HFFc6 (cell line): ENCODE data around the gene MRTFA. TPM values are rescaled to one million over a fixed set of nuclear protein-coding genes. Genes with fewer than 3 reads are reported as not detected.

ENCODE experiments used
- DNase-seq: peaks from one replicate; pipeline ENCODE4 v3.0.0-alpha.2; 2018
- H3K27ac Mint-ChIP-seq: 2 replicates; pipeline ENCODE4 v1.8.0; 2020; ENCODE audit warnings: mild to moderate bottlenecking, mixed read lengths
- H3K27me3 Mint-ChIP-seq: 2 replicates; pipeline ENCODE4 v1.8.0; 2021; ENCODE audit warnings: mild to moderate bottlenecking, moderate library complexity, mixed read lengths; ENCODE audit not compliant: insufficient read depth
- H3K36me3 Mint-ChIP-seq: 2 replicates; pipeline ENCODE4 v1.8.0; 2021; ENCODE audit warnings: low read depth, mixed read lengths
- H3K4me1 Mint-ChIP-seq: 2 replicates; pipeline ENCODE4 v1.8.0; 2020; ENCODE audit warnings: low read depth, mixed read lengths
- H3K4me3 Mint-ChIP-seq: 2 replicates; pipeline ENCODE4 v1.8.0; 2020; ENCODE audit warnings: mild to moderate bottlenecking, moderate library complexity, mixed read lengths
- H3K9me3 Mint-ChIP-seq: 2 replicates; pipeline ENCODE4 v1.8.0; 2020; ENCODE audit warnings: mild to moderate bottlenecking, mixed read lengths
- total RNA-seq, 6 experiments: library from RNA; stranded (reverse); fragmentation: NEBNext Ultra II Directional; extraction: Animal tissue kit (Norgen Biotek cat#: 25700); gene quantifications; 2 replicates in 1 of 6; 3 replicates in 5 of 6; pipeline ENCODE4 v1.2.3, GENCODE V29; 2021
- TF ChIP-seq, protein P1 (sequence below): fragments of 200-600 bp; sonication (generic); IDR thresholded peaks from 2 replicates; pipeline ENCODE4 v1.5.0; 2021; ENCODE audit warnings: antibody characterized with exemption, mild to moderate bottlenecking

Gene MRTFA
- total RNA-seq, 6 experiments from 2014 or later: 36.4 to 48.7 (median 42.2) TPM

DNA sequence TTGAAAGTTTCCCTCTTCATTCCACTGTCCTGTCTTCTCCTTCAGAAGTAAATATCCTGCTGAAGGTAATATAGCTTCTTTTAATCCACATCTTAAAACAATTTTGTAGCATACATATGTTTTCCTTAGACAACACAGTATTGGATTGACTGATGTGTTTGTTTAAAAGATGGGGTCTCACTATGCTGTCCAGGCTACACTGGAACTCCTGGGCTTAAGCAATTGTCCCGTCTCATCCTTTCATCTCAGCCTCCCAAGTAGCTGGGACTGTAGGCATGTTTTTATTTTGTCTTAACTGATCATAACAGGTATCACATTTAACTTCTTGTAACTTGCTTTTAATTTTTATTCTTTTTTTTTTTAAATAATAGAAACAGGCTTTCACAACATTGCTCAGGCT lies 55.9 kb downstream of the MRTFA start:
- peaks cover 21% of the 10 kb centered on the region; the same call in 1 of the 2 replicates for H3K36me3 Mint-ChIP-seq

DNA sequence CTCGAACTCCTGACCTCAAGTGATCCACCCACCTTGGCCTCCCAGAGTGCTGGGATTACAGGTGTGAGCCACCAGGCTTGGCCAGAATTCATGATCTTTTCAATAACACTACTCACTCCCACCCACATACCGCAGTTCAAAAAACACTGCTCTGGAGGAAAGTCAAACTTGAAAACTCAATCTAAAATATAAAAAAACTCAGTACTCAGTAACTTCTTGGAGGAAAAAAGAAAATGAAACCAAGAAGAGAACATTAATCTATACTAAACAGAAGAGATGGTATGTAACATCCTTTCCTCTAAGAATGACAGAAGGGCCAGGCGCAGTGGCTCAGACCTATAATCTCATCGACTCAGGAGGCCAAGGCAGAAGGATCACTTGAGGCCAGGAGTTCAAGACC lies 58.3 kb downstream of the MRTFA start:
- Mint-ChIP-seq H3K9me3 (no peaks in the 10 kb centered on the region), H3K4me3 (no peak overlapping the region), H3K36me3 (peaks cover 9% of the 10 kb centered on the region; the same call in 1 of the 2 replicates), H3K27ac (no peak overlapping the region), H3K27me3 (no peaks in the 10 kb centered on the region), H3K4me1 (peaks cover 7% of the 10 kb centered on the region)
- DNase-seq: no peak
- TF ChIP-seq, protein P1, sequence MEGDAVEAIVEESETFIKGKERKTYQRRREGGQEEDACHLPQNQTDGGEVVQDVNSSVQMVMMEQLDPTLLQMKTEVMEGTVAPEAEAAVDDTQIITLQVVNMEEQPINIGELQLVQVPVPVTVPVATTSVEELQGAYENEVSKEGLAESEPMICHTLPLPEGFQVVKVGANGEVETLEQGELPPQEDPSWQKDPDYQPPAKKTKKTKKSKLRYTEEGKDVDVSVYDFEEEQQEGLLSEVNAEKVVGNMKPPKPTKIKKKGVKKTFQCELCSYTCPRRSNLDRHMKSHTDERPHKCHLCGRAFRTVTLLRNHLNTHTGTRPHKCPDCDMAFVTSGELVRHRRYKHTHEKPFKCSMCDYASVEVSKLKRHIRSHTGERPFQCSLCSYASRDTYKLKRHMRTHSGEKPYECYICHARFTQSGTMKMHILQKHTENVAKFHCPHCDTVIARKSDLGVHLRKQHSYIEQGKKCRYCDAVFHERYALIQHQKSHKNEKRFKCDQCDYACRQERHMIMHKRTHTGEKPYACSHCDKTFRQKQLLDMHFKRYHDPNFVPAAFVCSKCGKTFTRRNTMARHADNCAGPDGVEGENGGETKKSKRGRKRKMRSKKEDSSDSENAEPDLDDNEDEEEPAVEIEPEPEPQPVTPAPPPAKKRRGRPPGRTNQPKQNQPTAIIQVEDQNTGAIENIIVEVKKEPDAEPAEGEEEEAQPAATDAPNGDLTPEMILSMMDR: no peak

More for the DNA sequence above, 55.9 kb downstream of the MRTFA start:
- DNase-seq: no peak
- TF ChIP-seq, protein P1: no peak
- Mint-ChIP-seq H3K27ac (no peak overlapping the region), H3K27me3 (no peaks in the 10 kb centered on the region), H3K4me3 (no peak overlapping the region), H3K4me1 (peaks cover 5% of the 10 kb centered on the region), H3K9me3 (no peaks in the 10 kb centered on the region)

DNA sequence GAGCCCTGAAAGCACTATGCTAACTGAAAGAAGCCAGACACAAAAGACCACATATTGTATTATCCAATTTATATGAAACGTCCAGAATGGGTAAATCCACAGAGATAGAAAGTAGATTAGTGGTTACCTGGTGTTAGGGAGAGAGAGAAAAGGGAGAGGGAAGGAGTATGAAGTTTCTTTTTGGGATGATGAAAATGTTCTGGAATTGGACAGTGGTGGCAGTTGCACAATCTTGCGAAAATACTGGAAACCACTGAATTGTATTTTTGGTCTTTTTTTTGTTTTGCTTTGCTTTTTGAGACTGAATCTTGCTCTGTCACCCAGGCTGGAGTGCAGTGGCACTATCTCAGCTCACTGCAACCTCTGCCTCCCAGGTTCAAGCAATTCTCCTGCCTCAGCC lies 63.5 kb downstream of the MRTFA start:
- Mint-ChIP-seq H3K27ac (no peak overlapping the region), H3K4me3 (no peak overlapping the region), H3K36me3 (peaks cover 33% of the 10 kb centered on the region), H3K9me3 (no peaks in the 10 kb centered on the region), H3K27me3 (no peaks in the 10 kb centered on the region), H3K4me1 (peaks cover 22% of the 10 kb centered on the region)
- TF ChIP-seq, protein P1: no peak
- no peak for DNase-seq

DNA sequence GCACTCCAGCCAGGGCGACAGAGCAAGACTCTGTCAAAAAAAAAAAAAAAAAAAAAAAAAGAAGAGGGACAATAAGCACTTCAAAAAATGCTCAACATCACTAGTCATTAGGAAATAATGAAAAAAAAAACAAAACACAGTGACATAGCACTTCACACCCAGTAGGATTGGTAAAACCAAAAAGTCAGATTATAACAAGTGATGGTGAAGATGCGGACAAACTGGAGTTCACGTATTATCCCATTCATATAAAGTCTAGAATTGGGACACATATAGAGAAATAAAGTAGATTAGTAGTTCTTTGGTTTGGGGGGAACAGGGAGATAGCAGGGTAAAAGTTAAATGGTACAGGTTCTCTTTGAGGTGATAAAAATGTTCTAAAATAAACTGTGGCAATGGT lies 64.6 kb downstream of the MRTFA start:
- Mint-ChIP-seq H3K27me3 (no peaks in the 10 kb centered on the region; the same call in 1 of the 2 replicates), H3K27ac (no peak overlapping the region), H3K4me3 (no peak overlapping the region), H3K36me3 (peaks cover 35% of the 10 kb centered on the region), H3K4me1 (peaks cover 33% of the 10 kb centered on the region), H3K9me3 (no peaks in the 10 kb centered on the region)
- no peak for DNase-seq
- TF ChIP-seq, protein P1: no peak

DNA sequence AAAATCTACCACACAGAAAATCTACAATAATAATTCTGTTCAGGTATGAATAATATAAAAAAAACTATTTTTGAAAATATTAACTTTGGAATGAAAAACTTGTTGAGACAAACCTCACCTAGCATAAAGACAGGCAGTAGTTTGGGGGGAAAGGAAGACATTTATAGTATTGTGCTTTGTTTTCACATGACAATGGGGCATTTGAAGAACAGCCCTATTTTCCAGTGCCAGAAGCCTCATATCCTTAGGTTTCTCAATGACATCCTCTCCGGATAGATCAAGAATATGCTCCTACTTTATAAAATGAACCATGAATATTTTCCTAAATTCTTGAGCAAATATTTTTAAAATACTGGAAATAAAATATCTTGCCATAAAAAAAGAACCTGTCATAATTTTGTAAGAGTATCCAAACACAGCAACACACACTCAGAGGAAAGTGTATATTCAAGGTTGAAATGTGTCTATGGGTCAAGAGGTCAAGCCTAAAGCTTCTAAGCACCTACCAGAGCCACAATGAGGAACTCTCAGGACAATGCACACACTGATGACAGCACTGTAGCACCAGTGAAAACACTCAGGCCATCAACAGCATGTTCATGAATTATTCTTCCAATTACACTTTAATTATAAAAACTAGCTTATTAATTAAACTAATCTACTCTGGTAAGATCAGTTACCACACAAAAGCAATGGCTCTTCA lies 68.7 kb downstream of the MRTFA start:
- peaks cover 39% of the 10 kb centered on the region for H3K4me1 Mint-ChIP-seq
- no peak for DNase-seq
- H3K36me3 Mint-ChIP-seq: peaks cover 33% of the 10 kb centered on the region
- no peak overlapping the region for H3K4me3 Mint-ChIP-seq
- peak overlapping the region; percentile 23; the same call in 1 of the 2 replicates for H3K27ac Mint-ChIP-seq
- TF ChIP-seq, protein P1: no peak
- H3K27me3 Mint-ChIP-seq: no peaks in the 10 kb centered on the region; the same call in 1 of the 2 replicates
- no peaks in the 10 kb centered on the region for H3K9me3 Mint-ChIP-seq
